ENCODE results near the gene RTN4. TPM values are rescaled to one million over a fixed set of nuclear protein-coding genes. Genes with fewer than 3 reads are reported as not detected.
"Not testable (repeated sequence)": the region's sequence is repeated elsewhere in the genome, so short reads cannot be mapped to it uniquely, and the experiment has no call there.

The RTN4 gene
- total RNA-seq, 1 donor from 2014 or later, result 819 TPM

DNA sequence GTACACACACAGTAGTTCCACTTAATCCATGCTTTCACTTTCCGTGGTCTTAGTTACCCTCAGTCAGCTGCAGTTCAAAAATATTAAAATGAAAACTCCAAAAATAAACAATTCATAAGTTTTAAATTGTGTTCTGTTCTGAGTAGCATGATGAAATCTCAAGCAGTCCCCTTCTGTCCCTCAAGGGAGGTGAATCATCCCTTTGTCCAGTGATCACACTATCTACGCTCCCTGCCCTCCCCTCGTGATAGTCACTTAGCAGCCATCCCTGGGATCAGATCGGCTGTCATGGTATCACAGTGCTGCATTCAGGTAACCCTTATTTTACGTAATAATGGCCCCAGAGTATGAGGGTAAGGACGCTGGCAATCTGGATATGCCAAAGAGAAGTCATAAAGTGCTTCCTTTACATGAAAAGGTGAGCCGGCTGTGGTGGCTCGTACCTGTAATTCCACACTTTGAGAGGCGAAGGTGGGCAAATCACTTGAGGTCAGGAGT, 5.8 kb upstream of the RTN4 start:
- Mint-ChIP-seq H3K27ac (ENCODE audit: unreplicated experiment) (peak overlapping the region; percentile 83), H3K27me3 (ENCODE audit: low read depth) (no peaks in the 10 kb centered on the region), H3K4me3 (ENCODE audit: unreplicated experiment) (no peak overlapping the region), H3K36me3 (ENCODE audit: low read depth) (no peaks in the 10 kb centered on the region), H3K9me3 (ENCODE audit: low read depth) (no peaks in the 10 kb centered on the region), H3K4me1 (ENCODE audit: low read depth) (peaks cover 24% of the 10 kb centered on the region)
- TF ChIP-seq, protein P1, sequence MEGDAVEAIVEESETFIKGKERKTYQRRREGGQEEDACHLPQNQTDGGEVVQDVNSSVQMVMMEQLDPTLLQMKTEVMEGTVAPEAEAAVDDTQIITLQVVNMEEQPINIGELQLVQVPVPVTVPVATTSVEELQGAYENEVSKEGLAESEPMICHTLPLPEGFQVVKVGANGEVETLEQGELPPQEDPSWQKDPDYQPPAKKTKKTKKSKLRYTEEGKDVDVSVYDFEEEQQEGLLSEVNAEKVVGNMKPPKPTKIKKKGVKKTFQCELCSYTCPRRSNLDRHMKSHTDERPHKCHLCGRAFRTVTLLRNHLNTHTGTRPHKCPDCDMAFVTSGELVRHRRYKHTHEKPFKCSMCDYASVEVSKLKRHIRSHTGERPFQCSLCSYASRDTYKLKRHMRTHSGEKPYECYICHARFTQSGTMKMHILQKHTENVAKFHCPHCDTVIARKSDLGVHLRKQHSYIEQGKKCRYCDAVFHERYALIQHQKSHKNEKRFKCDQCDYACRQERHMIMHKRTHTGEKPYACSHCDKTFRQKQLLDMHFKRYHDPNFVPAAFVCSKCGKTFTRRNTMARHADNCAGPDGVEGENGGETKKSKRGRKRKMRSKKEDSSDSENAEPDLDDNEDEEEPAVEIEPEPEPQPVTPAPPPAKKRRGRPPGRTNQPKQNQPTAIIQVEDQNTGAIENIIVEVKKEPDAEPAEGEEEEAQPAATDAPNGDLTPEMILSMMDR (IDR thresholded peaks at IDR 0.05), result no peak
- no peak for DNase-seq (ENCODE audit: low spot score)

DNA sequence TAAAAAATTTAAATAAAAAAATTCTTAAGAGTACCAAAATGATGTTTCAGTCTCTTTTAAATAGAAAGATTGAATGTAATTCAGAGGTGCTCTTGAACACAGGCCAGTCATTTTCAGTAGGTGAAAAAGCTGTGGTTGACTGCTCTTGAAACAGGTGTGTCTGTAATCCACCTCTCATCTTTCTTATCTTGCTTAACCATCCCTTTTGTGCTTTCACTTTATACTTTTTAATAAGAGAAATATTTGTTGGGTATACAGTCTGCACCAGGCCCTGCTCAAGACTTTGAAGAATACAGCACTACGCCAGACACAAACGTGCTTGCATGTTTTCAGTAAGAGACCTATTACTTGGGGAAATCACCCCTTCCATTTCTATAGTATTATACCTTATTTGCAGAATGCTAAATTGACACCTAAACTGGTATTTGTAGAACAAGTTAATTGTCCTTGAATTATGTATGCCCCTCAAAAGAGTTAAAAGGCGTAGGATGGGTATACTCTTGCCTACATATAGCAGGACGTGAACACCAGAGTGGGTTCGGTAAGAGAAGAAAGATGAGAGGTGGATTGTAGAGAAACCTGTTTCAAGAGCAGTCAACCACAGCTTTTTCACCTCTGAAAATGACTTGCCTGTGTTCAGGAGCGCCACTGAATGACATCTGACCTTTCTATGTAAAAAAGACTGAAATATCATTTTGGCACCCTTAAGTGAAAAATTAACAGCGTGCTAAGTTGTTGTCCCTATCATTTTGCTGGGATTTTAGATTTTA, 4.0 kb upstream of the RTN4 start:
- Mint-ChIP-seq H3K36me3 (ENCODE audit: low read depth) (peaks cover 3% of the 10 kb centered on the region), H3K9me3 (ENCODE audit: low read depth) (no peaks in the 10 kb centered on the region), H3K4me3 (ENCODE audit: unreplicated experiment) (no peak overlapping the region), H3K27ac (ENCODE audit: unreplicated experiment) (no peak overlapping the region), H3K4me1 (ENCODE audit: low read depth) (peaks cover 28% of the 10 kb centered on the region), H3K27me3 (ENCODE audit: low read depth) (no peaks in the 10 kb centered on the region)
- no peak for DNase-seq (ENCODE audit: low spot score)
- TF ChIP-seq, protein P1 (IDR thresholded peaks at IDR 0.05), result no peak

DNA sequence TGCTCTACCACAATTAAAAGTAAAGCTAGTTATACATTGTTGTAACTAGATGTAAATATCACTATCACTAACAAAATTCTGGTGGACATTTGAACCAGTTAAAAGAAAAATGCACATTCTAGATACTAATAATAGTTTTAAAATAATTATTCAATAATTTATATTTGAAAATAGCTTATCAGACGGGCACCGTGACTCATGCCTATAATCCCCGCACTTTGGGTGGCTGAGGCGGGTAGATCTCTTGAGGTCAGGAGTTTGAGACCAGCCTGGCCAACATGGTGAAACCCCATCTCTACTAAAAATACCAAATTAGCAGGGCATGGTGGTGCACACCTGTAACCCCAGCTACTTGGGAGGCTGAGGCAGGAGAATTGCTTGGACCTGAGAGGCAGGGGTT, 3.0 kb upstream of the RTN4 start:
- H3K9me3 Mint-ChIP-seq (ENCODE audit: low read depth); H3K27me3 Mint-ChIP-seq (ENCODE audit: low read depth); H3K27ac Mint-ChIP-seq (ENCODE audit: unreplicated experiment); H3K4me3 Mint-ChIP-seq (ENCODE audit: unreplicated experiment); DNase-seq (ENCODE audit: low spot score); H3K36me3 Mint-ChIP-seq (ENCODE audit: low read depth): not testable (repeated sequence)
- H3K4me1 Mint-ChIP-seq (ENCODE audit: low read depth), result peaks cover 28% of the 10 kb centered on the region

DNA sequence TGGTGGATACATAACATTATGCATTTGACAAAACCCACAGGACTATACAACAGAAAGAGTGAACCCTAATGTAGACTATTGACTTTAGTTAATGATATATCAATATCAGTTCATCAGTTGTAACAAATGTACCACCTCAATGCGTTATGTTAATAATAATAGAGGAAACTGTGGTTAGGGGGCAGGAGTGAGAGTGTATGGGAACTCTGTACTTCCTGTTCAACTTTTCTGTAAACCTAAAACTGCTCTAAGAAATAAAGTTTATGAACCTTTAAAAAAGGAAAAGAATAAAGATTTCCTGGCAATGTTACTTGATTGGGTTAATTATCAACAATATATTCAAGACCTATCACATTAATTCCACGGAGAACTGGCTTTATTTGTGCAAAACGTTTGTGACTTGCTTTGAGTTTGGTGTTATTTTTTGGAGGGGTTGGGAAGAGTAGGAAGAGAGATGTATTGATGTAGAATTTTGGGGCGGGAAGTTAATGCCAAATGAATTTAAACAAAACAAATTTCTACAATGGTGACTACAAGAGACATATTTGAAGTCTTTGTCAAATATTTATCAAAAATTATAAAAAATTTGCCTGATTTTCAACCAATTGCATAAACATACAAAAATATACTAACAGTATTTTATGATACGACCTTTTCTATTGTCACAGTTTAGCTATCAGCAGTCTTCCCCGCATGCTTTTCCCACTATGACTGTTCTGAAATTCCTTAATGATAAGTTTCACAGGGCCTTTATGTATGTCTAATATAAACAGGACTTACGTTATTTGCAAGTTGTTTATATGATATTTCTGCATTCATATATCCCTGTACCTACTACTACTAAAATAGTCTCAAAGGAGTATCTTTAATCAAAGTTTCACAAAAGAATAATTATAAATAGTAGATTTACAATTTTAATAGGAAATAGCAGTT, 2.1 kb upstream of the RTN4 start:
- no peaks in the 10 kb centered on the region for H3K9me3 Mint-ChIP-seq (ENCODE audit: low read depth)
- peak overlapping the region; percentile 41 for H3K4me3 Mint-ChIP-seq (ENCODE audit: unreplicated experiment)
- H3K36me3 Mint-ChIP-seq (ENCODE audit: low read depth), result peaks cover 5% of the 10 kb centered on the region
- DNase-seq (ENCODE audit: low spot score), result no peak
- TF ChIP-seq, protein P1 (IDR thresholded peaks at IDR 0.05), result peak; percentile 32
- peaks cover 34% of the 10 kb centered on the region for H3K4me1 Mint-ChIP-seq (ENCODE audit: low read depth)
- peak overlapping the region; percentile 100 for H3K27ac Mint-ChIP-seq (ENCODE audit: unreplicated experiment)
- H3K27me3 Mint-ChIP-seq (ENCODE audit: low read depth), result no peaks in the 10 kb centered on the region

DNA sequence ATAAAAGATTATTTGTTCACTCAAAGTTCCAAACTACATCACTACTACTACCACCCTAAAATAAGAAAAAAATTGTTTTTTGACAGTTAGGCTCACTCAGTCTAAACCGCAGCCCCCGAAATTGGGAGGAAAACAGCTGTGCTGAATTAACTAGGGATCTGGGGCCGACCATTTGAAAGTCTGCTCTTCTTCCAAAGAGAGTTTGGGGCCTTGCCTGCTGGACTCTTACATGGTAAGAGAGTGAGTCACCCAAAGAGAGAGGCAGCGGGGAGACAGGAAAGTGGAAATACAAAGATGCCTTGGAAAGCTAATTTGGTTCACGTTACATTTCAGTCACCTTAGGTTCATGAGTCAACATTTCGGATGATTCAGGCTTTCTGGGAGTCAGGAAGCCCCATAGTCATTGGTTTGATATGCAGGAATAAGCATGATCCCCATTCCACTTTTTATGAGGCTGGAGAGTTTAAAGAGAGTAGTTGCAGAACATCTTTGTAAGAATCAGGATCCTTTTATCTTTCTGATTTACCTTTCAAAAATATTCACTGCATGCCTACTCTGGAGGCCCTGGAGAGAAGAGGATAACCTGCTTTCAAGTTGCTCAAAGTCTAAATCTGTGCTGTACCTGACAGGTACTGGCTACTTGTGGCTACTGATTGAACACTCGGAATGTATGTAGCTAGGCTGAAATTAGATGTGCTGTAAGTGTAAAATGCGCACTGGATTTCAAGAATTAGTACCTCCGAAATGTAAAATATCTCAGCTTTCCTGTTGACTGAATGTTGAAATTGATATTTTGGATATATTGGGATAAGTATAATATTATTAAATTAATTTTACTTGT, 995 bp upstream of the RTN4 start:
- Mint-ChIP-seq H3K4me3 (ENCODE audit: unreplicated experiment) (peak overlapping the region; percentile 99), H3K9me3 (ENCODE audit: low read depth) (no peaks in the 10 kb centered on the region), H3K27ac (ENCODE audit: unreplicated experiment) (peak overlapping the region; percentile 100), H3K27me3 (ENCODE audit: low read depth) (no peaks in the 10 kb centered on the region), H3K36me3 (ENCODE audit: low read depth) (peaks cover 5% of the 10 kb centered on the region), H3K4me1 (ENCODE audit: low read depth) (peaks cover 41% of the 10 kb centered on the region)
- DNase-seq (ENCODE audit: low spot score), result no peak
- TF ChIP-seq, protein P1 (IDR thresholded peaks at IDR 0.05), result no peak

Data from chondrocyte (in vitro differentiated cells).